ENCODE results near the gene TMX2. TPM values are rescaled to one million over a fixed set of nuclear protein-coding genes. Genes with fewer than 3 reads are reported as not detected.

Gene TMX2
- total and polyA plus RNA-seq, 9 of the 15 experiments (the other 6 are each of a cell fraction or from before 2014, with no cell fraction given) = 176 to 433 (median 227) TPM

GRCh38 chr11:57761301-57762234, 49.2 kb downstream of the TMX2 start, which contains the start of gene CTNND1 (continued):
- peak; percentile 88 for TF ChIP-seq MBD2 (IDR thresholded peaks at IDR 0.05; ENCODE audit: borderline replicate concordance, low read depth)
- no peak for TF ChIP-seq FOXO4 (CRISPR knock-in tag; IDR thresholded peaks at IDR 0.05)
- no peak for TF ChIP-seq ZNF143 (CRISPR knock-in tag; IDR thresholded peaks at IDR 0.05)
- TF ChIP-seq PBX2 (CRISPR knock-in tag; IDR thresholded peaks at IDR 0.05; ENCODE audit: low read depth) = no peak
- TF ChIP-seq PBX2 (tag; conservative IDR thresholded peaks at IDR 0.05; ENCODE audit: low read depth) = peak; percentile 73
- 0 out of 2 replicates have a peak, but pooled peaks have one; percentile 31 for TF ChIP-seq CREB3L1 (IDR thresholded peaks at IDR 0.05; ENCODE audit: borderline replicate concordance, low read depth)
- TF ChIP-seq PRDM10 (IDR thresholded peaks at IDR 0.05; ENCODE audit: partially characterized antibody) = peak; percentile 80
- no peak for TF ChIP-seq ETV5 (CRISPR knock-in tag; IDR thresholded peaks at IDR 0.05; ENCODE audit: low read depth)
- TF ChIP-seq MECOM (CRISPR knock-in tag; IDR thresholded peaks at IDR 0.05) = 0 out of 2 replicates have a peak, but pooled peaks have one; percentile 26
- no peak for TF ChIP-seq ZNF23 (CRISPR knock-in tag; IDR thresholded peaks at IDR 0.05)
- no peak for TF ChIP-seq FOXP1 (CRISPR knock-in tag; IDR thresholded peaks at IDR 0.05)
- TF ChIP-seq ZNF561 (CRISPR knock-in tag; conservative IDR thresholded peaks at IDR 0.05) = no peak
- TF ChIP-seq NBN (IDR thresholded peaks at IDR 0.05; ENCODE audit: low read depth) = peak; percentile 91
- no peak; a peak in 1 of 4 replicates for TF ChIP-seq FOXK2 (conservative IDR thresholded peaks at IDR 0.05 in 1 of 2, IDR thresholded peaks at IDR 0.05 in 1 of 2; ENCODE audit: low read depth in 2 of 2)
- TF ChIP-seq EGR1 (conservative IDR thresholded peaks at IDR 0.05) = no peak
